ENCODE measurements around the gene IDS. TPM values are rescaled to one million over a fixed set of nuclear protein-coding genes. Genes with fewer than 3 reads are reported as not detected.

The IDS gene
- total and polyA plus RNA-seq, 2 of the 8 experiments (the other 6 are each of a cell fraction or from before 2014, with no cell fraction given), result 19.9 to 20.7 TPM

- no peak within 1 kb of the TSS for H2BK12ac ChIP-seq (ENCODE audit: low read depth, low read length)
- H3K4me2 ChIP-seq (ENCODE audit: insufficient read depth in 1 of 2, low read depth in 2 of 2, low read length in 2 of 2), result peak within 1 kb of the TSS; percentile 89 to 94
- ChIA-PET CTCF (ENCODE audit: partially characterized antibody) (interaction anchor here (1.1 to 1.9 kb wide), 3 partner anchors 12 to 28 kb away, joined by 3 to 11 read pairs (median 5); no protein-coding TSS in a partner anchor), POLR2A (ENCODE audit: partially characterized antibody) (no interaction called here)
- FAIRE-seq (peak; percentile 87), DNase-seq (ENCODE audit: low read depth in 1 of 2, low spot score in 2 of 2) (peak in 1 of 2 experiments; percentile 46)
- no peak within 1 kb of the TSS for H2BK20ac ChIP-seq (ENCODE audit: low read length)
- no peak within 1 kb of the TSS; the same call in 1 of the 2 replicates for H3K27ac ChIP-seq (ENCODE audit: low read depth, low read length)
- H3K79me1 ChIP-seq (ENCODE audit: low read depth, low read length), result no peaks in the 10 kb centered on the region
- peak within 1 kb of the TSS; percentile 74 for H4K91ac ChIP-seq (replicated peaks; ENCODE audit: insufficient read length, low read length)
- peak within 1 kb of the TSS; percentile 7 for H4K5ac ChIP-seq (ENCODE audit: insufficient read length, low read depth, low read length)
- H3K9me3 ChIP-seq (ENCODE audit: insufficient read depth in 2 of 2, low read depth in 1 of 2, low read length in 1 of 2), result no peaks in the 10 kb centered on the region
- H2BK15ac ChIP-seq (ENCODE audit: low read length), result 0 out of 2 replicates have a peak within 1 kb of the TSS, but pooled peaks have one; percentile 10
- WGBS, 2 experiments (ENCODE audit: extremely low coverage in 1 of 2, insufficient coverage in 1 of 2, insufficient read length in 1 of 2, insufficient replicate concordance in 2 of 2, low coverage in 1 of 2, low lambda C conversion rate in 2 of 2, missing lambda C conversion rate in 1 of 2), result 2% methylated on average over 35 of the region's 71 CpGs; no CpG with 5 or more reads in 1 of the 2 experiments
- no peaks in the 10 kb centered on the region for H3K36me3 ChIP-seq (ENCODE audit: control insufficient read depth in 2 of 4, insufficient read depth in 4 of 4, low read length in 3 of 4)
- H3K56ac ChIP-seq (replicated peaks; ENCODE audit: insufficient read length, low read depth, low read length), result no peak within 1 kb of the TSS
- H2AK5ac ChIP-seq (ENCODE audit: low read depth, low read length), result no peak within 1 kb of the TSS
- H4K20me1 ChIP-seq (replicated peaks in 1 of 2; ENCODE audit: control insufficient read depth in 1 of 2, insufficient read depth in 2 of 2, low read length in 2 of 2), result no peaks in the 10 kb centered on the region
- peak within 1 kb of the TSS; percentile 68 for H4K8ac ChIP-seq (ENCODE audit: extremely low read depth, insufficient read depth, low read length)
- peak within 1 kb of the TSS; percentile 81 for H2AFZ ChIP-seq (ENCODE audit: low read length)
- no peaks in the 10 kb centered on the region for H3K79me2 ChIP-seq (ENCODE audit: control insufficient read depth in 1 of 2, insufficient read depth in 2 of 2, low read length in 2 of 2)
- peaks cover 0 to 7% (median 4%) of the 10 kb centered on the region in 4 experiments; a peak in 3 of 7 replicates for H3K4me1 ChIP-seq (replicated peaks in 1 of 4; ENCODE audit: control insufficient read depth in 3 of 4, insufficient read depth in 4 of 4, low read length in 3 of 4)
- no peak within 1 kb of the TSS for H3K4ac ChIP-seq (replicated peaks; ENCODE audit: insufficient read length, low read depth, low read length)
- no peak within 1 kb of the TSS; the same call in 1 of the 2 replicates for H3K18ac ChIP-seq (ENCODE audit: extremely low read depth, low read length)
- no peaks in the 10 kb centered on the region; a peak in 1 of 7 replicates for H3K27me3 ChIP-seq (replicated peaks in 1 of 4; ENCODE audit: control insufficient read depth in 3 of 4, extremely low read depth in 1 of 4, insufficient read depth in 3 of 4, low read length in 3 of 4)
- H3K4me3 ChIP-seq (ENCODE audit: extremely low read depth in 1 of 4, insufficient read depth in 2 of 4, low read depth in 3 of 4, low read length in 4 of 4), result peak within 1 kb of the TSS; percentile 56 to 71 (median 60)
- peaks cover 9% of the 10 kb centered on the region; the same call in 1 of the 2 replicates for H3K23me2 ChIP-seq (ENCODE audit: low read depth, low read length)
- H3K23ac ChIP-seq (ENCODE audit: insufficient read length), result no peak within 1 kb of the TSS
- H2BK5ac ChIP-seq (ENCODE audit: low read depth, low read length), result no peak within 1 kb of the TSS
- peak within 1 kb of the TSS in 2 of 4 experiments; percentile 13 to 37; a peak in 2 of 7 replicates for H3K9ac ChIP-seq (replicated peaks in 1 of 4; ENCODE audit: extremely low read depth in 1 of 4, low read depth in 3 of 4, low read length in 3 of 4)
- H2BK120ac ChIP-seq (replicated peaks; ENCODE audit: low read depth, low read length), result no peak within 1 kb of the TSS
- no peak within 1 kb of the TSS for H3K14ac ChIP-seq (ENCODE audit: insufficient read length)
- no peak for TF ChIP-seq HDAC6 (IDR thresholded peaks at IDR 0.05; ENCODE audit: low read depth, low read length)
- peak; percentile 42 for TF ChIP-seq ASH2L (IDR thresholded peaks at IDR 0.05; ENCODE audit: low read length)
- TF ChIP-seq BACH1 (IDR thresholded peaks at IDR 0.05; ENCODE audit: low read length), result no peak
- no peak for TF ChIP-seq TAF1 (IDR thresholded peaks at IDR 0.05; ENCODE audit: low read depth, low read length)
- no peak for TF ChIP-seq TBP (IDR thresholded peaks at IDR 0.05; ENCODE audit: low read depth, low read length)
- TF ChIP-seq RBBP5 (IDR thresholded peaks at IDR 0.05; ENCODE audit: borderline replicate concordance, low read depth, low read length), result no peak
Measured at GRCh38 chrX:149540621-149541520, 35.8 kb upstream of the IDS start, which contains the start of gene EOLA1. Gene EOLA1, plus strand, starts transcription at chrX:149541012. Its CDS starts 4,619 bp downstream, at chrX:149545631.

Data from H1 (cell line).